SW 1271 (cell line): Measurements from ENCODE around the gene GJC1.
"Not testable (repeated sequence)": the region's sequence is repeated elsewhere in the genome, so short reads cannot be mapped to it uniquely, and the experiment has no call there.

Experiments used
- DNase-seq, 2 experiments: peaks; one replicate each; lab custom pipeline; 2025; lab: John Stamatoyannopoulos, UW

GJC1 gene

GRCh38 chr17:44844390-44844830 is 14.3 kb upstream of the GJC1 start:
- no peak for DNase-seq

- no peak for DNase-seq
Observed at GRCh38 chr17:44842748-44843147, 12.7 kb upstream of the GJC1 start.

- DNase-seq, result no peak
Observed at GRCh38 chr17:44840936-44841335, 10.8 kb upstream of the GJC1 start.

- DNase-seq, result no peak
Observed at GRCh38 chr17:44840274-44840673, 10.2 kb upstream of the GJC1 start.

GRCh38 chr17:44837196-44837595 is 7.1 kb upstream of the GJC1 start:
- DNase-seq, result no peak

GRCh38 chr17:44832805-44833204 is 2.7 kb upstream of the GJC1 start:
- DNase-seq, result no peak

GRCh38 chr17:44831371-44831770 is 1.3 kb upstream of the GJC1 start:
- no peak for DNase-seq

- no peak for DNase-seq
Observed at GRCh38 chr17:44830359-44831288, 537 bp upstream of the GJC1 start.

- peak in 1 of 2 experiments; percentile 40 for DNase-seq
Observed at GRCh38 chr17:44828919-44829522, 1.1 kb downstream of the GJC1 start.

- DNase-seq, result no peak
Observed at GRCh38 chr17:44827863-44828262, 2.2 kb downstream of the GJC1 start.

- no peak for DNase-seq
Observed at GRCh38 chr17:44826123-44826790, 3.8 kb downstream of the GJC1 start.

GRCh38 chr17:44825236-44825635 is 4.9 kb downstream of the GJC1 start:
- DNase-seq, result not testable (repeated sequence)

GRCh38 chr17:44820631-44821212 is 9.4 kb downstream of the GJC1 start:
- peak; percentile 71 to 94 for DNase-seq

- DNase-seq, result not testable (repeated sequence)
Observed at GRCh38 chr17:44818508-44818907, 11.6 kb downstream of the GJC1 start.

- no peak for DNase-seq
Observed at GRCh38 chr17:44812263-44812662, 17.8 kb downstream of the GJC1 start.

GRCh38 chr17:44808656-44809388 is 21.3 kb downstream of the GJC1 start:
- DNase-seq, result not testable (repeated sequence)

GRCh38 chr17:44808156-44808555 is 21.9 kb downstream of the GJC1 start:
- DNase-seq, result no peak

- DNase-seq, result no peak
Observed at GRCh38 chr17:44807817-44808155, 22.3 kb downstream of the GJC1 start.

GRCh38 chr17:44807093-44807816 is 22.8 kb downstream of the GJC1 start:
- no peak for DNase-seq

- no peak for DNase-seq
Observed at GRCh38 chr17:44804302-44805089, 25.6 kb downstream of the GJC1 start.
